A549 (cell line): ENCODE data around the gene MSANTD7. TPM values are rescaled to one million over a fixed set of nuclear protein-coding genes. Genes with fewer than 3 reads are reported as not detected.

ENCODE experiments used
- ATAC-seq, 2 experiments: fragments of 200-7000 bp in 1 of 2; fragments of >200 bp in 1 of 2; cut with Nextera tagmentation in 1 of 2; cut with Tn5 transposase in 1 of 2; 3 replicates each; pipeline versions ENCODE4 v1.8.0 to v1.9.1; 2018 to 2020; ENCODE audit warnings: mild to moderate bottlenecking in 1 of 2, moderate library complexity in 1 of 2
- CTCF ChIA-PET: fragments of 300-600 bp; sonication (Branson Sonifier 250); formaldehyde crosslinking; extraction: SDS; loops from one replicate; lab custom pipeline; 2021; ENCODE audit warnings: antibody characterized with exemption, inconsistent platforms; lab: Yijun Ruan, JAX
- POLR2A ChIA-PET: fragments of 350-600 bp; formaldehyde crosslinking; extraction: SDS; loops from one replicate; lab custom pipeline; 2021; ENCODE audit warnings: antibody characterized with exemption, inconsistent platforms; lab: Yijun Ruan, JAX
- DNase-seq, 2 experiments: peaks; one replicate each; pipeline versions ENCODE4 v3.0.0 to v3.0.0-alpha.2; 2011 to 2016; ENCODE audit warnings: low read depth in 1 of 2, low spot score in 1 of 2
- FAIRE-seq: peaks from 2 replicates; lab custom pipeline; 2011; peaks lifted over from hg19 to GRCh38; lab: Jason Lieb, UNC
- H3K27ac ChIP-seq, 2 experiments: fragments of >200 bp; sonication (Bioruptor Twin); formaldehyde crosslinking; 3 replicates each; pipeline ENCODE4 v1.5.1; 2016 to 2017
- H3K4me1 ChIP-seq: fragments of >200 bp; sonication (Bioruptor Twin); formaldehyde crosslinking; 3 replicates; pipeline ENCODE4 v1.6.1; 2016
- H3K4me2 ChIP-seq: fragments of >200 bp; sonication (Bioruptor Twin); formaldehyde crosslinking; 3 replicates; pipeline ENCODE4 v1.6.1; 2016
- H3K4me3 ChIP-seq: fragments of >200 bp; sonication (Bioruptor Twin); formaldehyde crosslinking; 3 replicates; pipeline ENCODE4 v1.5.1; 2016
- H3K9me3 ChIP-seq: fragments of >200 bp; sonication (Bioruptor Twin); formaldehyde crosslinking; 3 replicates; pipeline ENCODE4 v1.6.1; 2016
- CBX8 ChIP-seq: fragments of 200-600 bp; sonication (generic); IDR thresholded peaks from 2 replicates; pipeline ENCODE4 v1.6.1; 2016
- CHD4 ChIP-seq: fragments of 200-600 bp; sonication (generic); IDR thresholded peaks from 2 replicates; pipeline ENCODE4 v1.6.1; 2016; ENCODE audit warnings: antibody characterized with exemption, mild to moderate bottlenecking, borderline replicate concordance
- ESRRA ChIP-seq: fragments of 150-350 bp; IDR thresholded peaks from 2 replicates; pipeline ENCODE4 v1.6.1; 2014; ENCODE audit warnings: mild to moderate bottlenecking, low read length, borderline replicate concordance
- HOXB13 ChIP-seq: fragments of 250-450 bp; sonication (Bioruptor Pico); IDR thresholded peaks from 2 replicates; pipeline ENCODE4 v1.5.0; 2020; ENCODE audit warnings: low read depth, mild to moderate bottlenecking, moderate library complexity
- HOXB5 ChIP-seq: fragments of 250-450 bp; sonication (Bioruptor Pico); IDR thresholded peaks from 2 replicates; pipeline ENCODE4 v1.5.0; 2020; ENCODE audit warnings: mild to moderate bottlenecking, moderate library complexity
- JUN ChIP-seq, 2 experiments: fragments of >200 bp; sonication (Bioruptor Twin); formaldehyde crosslinking; IDR thresholded peaks; 2 replicates in 1 of 2; 3 replicates in 1 of 2; pipeline ENCODE4 v1.6.1; 2016 to 2017
- KDM5A ChIP-seq: fragments of 200-600 bp; sonication (generic); IDR thresholded peaks from 2 replicates; pipeline ENCODE4 v1.6.1; 2016; ENCODE audit warnings: antibody characterized with exemption, mild to moderate bottlenecking
- MAFK ChIP-seq: fragments of 450-650 bp; IDR thresholded peaks from 2 replicates; pipeline ENCODE4 v1.6.1; 2014; ENCODE audit not compliant: partially characterized antibody
- MAZ ChIP-seq: fragments of 150-350 bp; IDR thresholded peaks from 2 replicates; pipeline ENCODE4 v1.6.1; 2014; ENCODE audit warnings: antibody characterized with exemption, low read depth, low read length, borderline replicate concordance
- NPAS2 ChIP-seq: fragments of 250-450 bp; sonication (Bioruptor Pico); IDR thresholded peaks from 2 replicates; pipeline ENCODE4 v1.8.0; 2022; ENCODE audit warnings: mild to moderate bottlenecking, moderate library complexity, borderline replicate concordance
- RAD21 ChIP-seq, 2 experiments: fragments of >200 bp in 1 of 2; sonication (Bioruptor Twin) in 1 of 2; formaldehyde crosslinking in 1 of 2; IDR thresholded peaks in 1 of 2; conservative IDR thresholded peaks in 1 of 2; 2 replicates in 1 of 2; 3 replicates in 1 of 2; pipeline ENCODE4 v1.6.1; 2012 to 2018; ENCODE audit warnings: inconsistent platforms in 1 of 2
- RARB ChIP-seq: fragments of 250-450 bp; sonication (Bioruptor Pico); IDR thresholded peaks from 2 replicates; pipeline ENCODE4 v1.8.0; 2021; ENCODE audit warnings: mild to moderate bottlenecking, moderate library complexity
- RFX5 ChIP-seq: fragments of 450-650 bp; IDR thresholded peaks from 2 replicates; pipeline ENCODE4 v1.7.1; 2014; ENCODE audit warnings: antibody characterized with exemption, mild to moderate bottlenecking, moderate library complexity
- TFCP2L1 ChIP-seq: fragments of 250-450 bp; sonication (Bioruptor Pico); IDR thresholded peaks from 2 replicates; pipeline ENCODE4 v1.5.0; 2021; ENCODE audit warnings: mild to moderate bottlenecking
- TP53 ChIP-seq: fragments of 250-450 bp; sonication (Bioruptor Pico); IDR thresholded peaks from 2 replicates; pipeline ENCODE4 v1.5.0; 2021; ENCODE audit warnings: mild to moderate bottlenecking, moderate library complexity
- ZC3H11A ChIP-seq: fragments of 450-650 bp; IDR thresholded peaks from 2 replicates; pipeline ENCODE4 v1.6.1; 2014; ENCODE audit warnings: antibody characterized with exemption, mild to moderate bottlenecking
- ZFP36 ChIP-seq: fragments of 450-650 bp; IDR thresholded peaks from 2 replicates; pipeline ENCODE4 v1.6.1; 2014; ENCODE audit warnings: borderline replicate concordance; ENCODE audit not compliant: partially characterized antibody
- ZNF302 ChIP-seq: fragments of 250-450 bp; sonication (Bioruptor Pico); IDR thresholded peaks from 2 replicates; pipeline ENCODE4 v1.9.0; 2021; ENCODE audit warnings: inconsistent platforms, mild to moderate bottlenecking, moderate library complexity
- WGBS: methylation state at CpG from one replicate; pipeline ENCODE4 v1.1.6; 2017; ENCODE audit errors: missing lambda C conversion rate; 5-methylcytosine and 5-hydroxymethylcytosine counted together
- polyA plus RNA-seq, 4 experiments: library from polyadenylated mRNA; depleted of rRNA in 3 of 4; stranded (reverse); fragments of >200 nt; fragmentation: RNase III in 1 of 4; extraction: RNeasy Plus Mini Kit Qiagen cat#74134 plus additional on column Dnase treatment in 1 of 4; gene quantifications; 2 replicates in 3 of 4; 3 replicates in 1 of 4; pipeline ENCODE4 v1.2.3, GENCODE V29; 2011 to 2017
- TF ChIP-seq, protein P1 (sequence below): fragments of >200 bp; sonication (Bioruptor Twin); formaldehyde crosslinking; IDR thresholded peaks from 2 replicates; pipeline ENCODE4 v1.6.1; 2016
- TF ChIP-seq, protein P2 (sequence below): fragments of >200 bp; sonication (Bioruptor Twin); formaldehyde crosslinking; IDR thresholded peaks from 3 replicates; pipeline ENCODE4 v1.5.1; 2016
- TF ChIP-seq, protein P3 (sequence below): fragments of 150-350 bp; IDR thresholded peaks from 2 replicates; pipeline ENCODE4 v1.6.1; 2014; ENCODE audit warnings: low read depth, mild to moderate bottlenecking, low read length

MSANTD7 gene
- polyA plus RNA-seq, 2 of the 4 experiments (the other 2 are of a cell fraction) = 10.9 TPM

DNA sequence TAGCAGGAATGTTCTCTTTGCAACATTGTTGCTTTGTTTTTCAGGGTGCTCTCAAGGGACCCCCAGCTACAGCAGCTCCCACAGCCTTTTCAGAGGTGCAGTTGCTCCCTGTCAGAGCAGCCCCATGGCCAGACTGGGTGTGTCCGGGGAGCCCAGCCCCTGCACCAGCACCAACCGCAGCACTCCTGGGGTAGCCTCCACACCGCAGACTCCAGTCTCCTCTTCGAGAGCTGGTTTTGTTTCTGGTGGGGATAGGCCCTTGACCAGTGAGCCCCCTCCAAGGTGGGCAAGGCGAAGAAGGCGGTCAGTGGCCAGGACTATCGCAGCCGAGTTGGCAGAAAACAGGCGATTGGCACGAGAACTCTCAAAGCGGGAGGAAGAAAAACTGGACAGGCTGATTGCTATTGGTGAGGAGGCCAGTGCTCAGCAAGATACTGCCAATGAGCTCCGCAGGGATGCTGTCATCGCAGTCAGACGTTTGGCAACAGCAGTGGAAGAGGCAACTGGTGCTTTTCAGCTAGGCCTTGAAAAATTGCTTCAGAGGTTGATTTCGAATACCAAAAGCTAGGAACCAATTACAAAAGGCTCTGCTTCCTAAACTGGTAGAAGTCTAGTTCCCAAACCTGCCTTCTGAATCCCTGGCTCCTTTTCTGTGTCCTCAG is 5.4 kb downstream of the MSANTD7 start:
- FAIRE-seq (no peak), DNase-seq (no peak), ATAC-seq (no peak)
- ChIA-PET CTCF (interaction anchor here (0.5 to 2.4 kb wide), 5 partner anchors 13 to 306 kb away, joined by 3 to 14 read pairs (median 3); no protein-coding TSS in a partner anchor), POLR2A (no interaction called here)
- no peak overlapping the region for H3K4me2 ChIP-seq
- no peaks in the 10 kb centered on the region for H3K9me3 ChIP-seq
- no peak for TF ChIP-seq JUN (IDR thresholded peaks at IDR 0.05)
- TF ChIP-seq, protein P1, sequence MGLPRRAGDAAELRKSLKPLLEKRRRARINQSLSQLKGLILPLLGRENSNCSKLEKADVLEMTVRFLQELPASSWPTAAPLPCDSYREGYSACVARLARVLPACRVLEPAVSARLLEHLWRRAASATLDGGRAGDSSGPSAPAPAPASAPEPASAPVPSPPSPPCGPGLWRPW = no peak
- no peak for TF ChIP-seq CBX8
- TF ChIP-seq HOXB5 (CRISPR knock-in tag) = no peak
- no peak for TF ChIP-seq MAZ
- TF ChIP-seq MAFK = no peak
- no peak for TF ChIP-seq RAD21 (conservative IDR thresholded peaks at IDR 0.05 in 1 of 2, IDR thresholded peaks at IDR 0.05 in 1 of 2)
- no peak for TF ChIP-seq CHD4
- TF ChIP-seq, protein P2, sequence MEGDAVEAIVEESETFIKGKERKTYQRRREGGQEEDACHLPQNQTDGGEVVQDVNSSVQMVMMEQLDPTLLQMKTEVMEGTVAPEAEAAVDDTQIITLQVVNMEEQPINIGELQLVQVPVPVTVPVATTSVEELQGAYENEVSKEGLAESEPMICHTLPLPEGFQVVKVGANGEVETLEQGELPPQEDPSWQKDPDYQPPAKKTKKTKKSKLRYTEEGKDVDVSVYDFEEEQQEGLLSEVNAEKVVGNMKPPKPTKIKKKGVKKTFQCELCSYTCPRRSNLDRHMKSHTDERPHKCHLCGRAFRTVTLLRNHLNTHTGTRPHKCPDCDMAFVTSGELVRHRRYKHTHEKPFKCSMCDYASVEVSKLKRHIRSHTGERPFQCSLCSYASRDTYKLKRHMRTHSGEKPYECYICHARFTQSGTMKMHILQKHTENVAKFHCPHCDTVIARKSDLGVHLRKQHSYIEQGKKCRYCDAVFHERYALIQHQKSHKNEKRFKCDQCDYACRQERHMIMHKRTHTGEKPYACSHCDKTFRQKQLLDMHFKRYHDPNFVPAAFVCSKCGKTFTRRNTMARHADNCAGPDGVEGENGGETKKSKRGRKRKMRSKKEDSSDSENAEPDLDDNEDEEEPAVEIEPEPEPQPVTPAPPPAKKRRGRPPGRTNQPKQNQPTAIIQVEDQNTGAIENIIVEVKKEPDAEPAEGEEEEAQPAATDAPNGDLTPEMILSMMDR = no peak
- TF ChIP-seq NPAS2 (CRISPR knock-in tag) = no peak
- TF ChIP-seq ZNF302 (CRISPR knock-in tag) = no peak
- no peak for TF ChIP-seq RFX5
- peaks cover 5% of the 10 kb centered on the region; the same call in 1 of the 3 replicates for H3K4me1 ChIP-seq
- 94% methylated on average over 15 of the region's 15 CpGs for WGBS
- no peak overlapping the region for H3K27ac ChIP-seq
- H3K4me3 ChIP-seq = no peak overlapping the region

DNA sequence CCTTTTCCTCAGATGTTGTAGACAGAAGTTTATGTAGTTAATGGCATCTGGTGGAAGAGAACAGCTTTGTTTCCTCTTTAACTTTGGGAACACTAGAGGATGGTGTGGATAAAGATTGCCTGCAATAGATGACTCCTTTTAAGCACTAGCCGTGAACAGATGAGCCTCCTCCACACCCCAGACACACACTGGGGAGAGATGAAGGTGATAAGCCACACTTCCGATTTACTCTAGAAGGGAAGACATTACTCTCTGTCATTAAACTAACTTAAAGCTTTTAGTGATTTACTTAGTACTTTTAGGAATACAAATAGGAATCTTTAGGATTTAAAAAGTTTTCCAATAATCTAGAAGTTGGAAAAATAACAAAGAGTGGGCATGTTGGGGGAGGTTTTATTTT is 6.8 kb downstream of the MSANTD7 start:
- FAIRE-seq = no peak
- H3K4me1 ChIP-seq = peaks cover 2% of the 10 kb centered on the region; the same call in 1 of the 3 replicates
- ChIA-PET CTCF (interaction anchor here (1.2 to 1.9 kb wide), 2 partner anchors 12 to 308 kb away, joined by 3 to 4 read pairs; no protein-coding TSS in a partner anchor), POLR2A (no interaction called here)
- no peak for DNase-seq
- ATAC-seq = no peak
- TF ChIP-seq JUN (IDR thresholded peaks at IDR 0.05) (no peak), HOXB13 (CRISPR knock-in tag) (no peak), KDM5A (no peak), TFCP2L1 (no peak), RARB (CRISPR knock-in tag) (no peak), RAD21 (conservative IDR thresholded peaks at IDR 0.05 in 1 of 2, IDR thresholded peaks at IDR 0.05 in 1 of 2) (no peak), ESRRA (no peak), ZC3H11A (no peak), TP53 (CRISPR knock-in tag) (no peak), ZFP36 (no peak), RFX5 (no peak)
- TF ChIP-seq, protein P3, sequence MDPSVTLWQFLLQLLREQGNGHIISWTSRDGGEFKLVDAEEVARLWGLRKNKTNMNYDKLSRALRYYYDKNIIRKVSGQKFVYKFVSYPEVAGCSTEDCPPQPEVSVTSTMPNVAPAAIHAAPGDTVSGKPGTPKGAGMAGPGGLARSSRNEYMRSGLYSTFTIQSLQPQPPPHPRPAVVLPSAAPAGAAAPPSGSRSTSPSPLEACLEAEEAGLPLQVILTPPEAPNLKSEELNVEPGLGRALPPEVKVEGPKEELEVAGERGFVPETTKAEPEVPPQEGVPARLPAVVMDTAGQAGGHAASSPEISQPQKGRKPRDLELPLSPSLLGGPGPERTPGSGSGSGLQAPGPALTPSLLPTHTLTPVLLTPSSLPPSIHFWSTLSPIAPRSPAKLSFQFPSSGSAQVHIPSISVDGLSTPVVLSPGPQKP = no peak
- H3K27ac ChIP-seq = no peak overlapping the region
- WGBS = 85% methylated on average over 2 of the region's 2 CpGs
- no peak overlapping the region for H3K4me3 ChIP-seq
- H3K4me2 ChIP-seq = no peak overlapping the region
- H3K9me3 ChIP-seq = no peaks in the 10 kb centered on the region
